Hepatocyte (in vitro differentiated cells): ENCODE data around the gene CRADD. TPM values are rescaled to one million over a fixed set of nuclear protein-coding genes. Genes with fewer than 3 reads are reported as not detected.

ENCODE experiments used
- DNase-seq: peaks from one replicate; pipeline ENCODE4 v3.0.0-alpha.2; 2016; ENCODE audit warnings: low spot score
- H2AFZ ChIP-seq: fragments of 200-600 bp; sonication (generic); 2 replicates; pipeline ENCODE4 v1.6.0; 2016; ENCODE audit warnings: antibody characterized with exemption, mild to moderate bottlenecking
- H3K27ac ChIP-seq: fragments of 200-600 bp; sonication (generic); 2 replicates; pipeline ENCODE4 v1.5.1; 2016; ENCODE audit warnings: mild to moderate bottlenecking
- H3K27me3 ChIP-seq: fragments of 200-600 bp; sonication (generic); 2 replicates; pipeline ENCODE4 v1.6.1; 2016
- H3K36me3 ChIP-seq: fragments of 200-600 bp; sonication (generic); replicated peaks from 2 replicates; pipeline ENCODE4 v1.5.1; 2016; ENCODE audit warnings: low read depth; ENCODE audit not compliant: insufficient read depth
- H3K4me1 ChIP-seq: fragments of 200-600 bp; sonication (generic); 2 replicates; pipeline ENCODE4 v1.5.1; 2016; ENCODE audit warnings: mild to moderate bottlenecking, moderate library complexity; ENCODE audit not compliant: insufficient read depth
- H3K4me2 ChIP-seq: fragments of 200-600 bp; sonication (generic); 2 replicates; pipeline ENCODE4 v1.6.0; 2016
- H3K4me3 ChIP-seq: fragments of 200-600 bp; sonication (generic); 2 replicates; pipeline ENCODE4 v1.5.1; 2016; ENCODE audit warnings: mild to moderate bottlenecking
- H3K79me2 ChIP-seq: fragments of 200-600 bp; sonication (generic); 2 replicates; pipeline ENCODE4 v1.6.0; 2017; ENCODE audit warnings: mild to moderate bottlenecking
- H3K9me2 ChIP-seq: fragments of 200-600 bp; sonication (generic); replicated peaks from 2 replicates; pipeline ENCODE4 v1.6.0; 2017; ENCODE audit warnings: mild to moderate bottlenecking; ENCODE audit not compliant: insufficient read depth
- H3K9me3 ChIP-seq: fragments of 200-600 bp; sonication (generic); 2 replicates; pipeline ENCODE4 v1.5.1; 2016; ENCODE audit warnings: low read depth, mild to moderate bottlenecking
- H4K20me1 ChIP-seq: fragments of 200-600 bp; sonication (generic); 2 replicates; pipeline ENCODE4 v1.6.0; 2016; ENCODE audit warnings: mild to moderate bottlenecking; ENCODE audit not compliant: insufficient read depth, poor library complexity, severe bottlenecking
- CTCF ChIP-seq: fragments of 200-600 bp; sonication (generic); IDR thresholded peaks from 2 replicates; pipeline ENCODE4 v1.5.1; 2016; ENCODE audit warnings: antibody characterized with exemption, mild to moderate bottlenecking; ENCODE audit not compliant: poor library complexity
- EZH2 ChIP-seq: fragments of 200-600 bp; sonication (generic); IDR thresholded peaks from 2 replicates; pipeline ENCODE4 v1.6.1; 2016; ENCODE audit warnings: antibody characterized with exemption, mild to moderate bottlenecking, borderline replicate concordance
- EZH2phosphoT487 ChIP-seq: fragments of 200-600 bp; sonication (generic); IDR thresholded peaks from one replicate; pipeline ENCODE4 v1.6.1; 2018; ENCODE audit warnings: antibody characterized with exemption, mild to moderate bottlenecking, low read depth, moderate library complexity; ENCODE audit not compliant: unreplicated experiment, severe bottlenecking
- WGBS: methylation state at CpG from one replicate; pipeline ENCODE4 v1.1.6; 2016; ENCODE audit warnings: low lambda C conversion rate; ENCODE audit errors: missing lambda C conversion rate; 5-methylcytosine and 5-hydroxymethylcytosine counted together
- polyA plus RNA-seq: library from polyadenylated mRNA; unstranded; fragments of >200 nt; fragmentation: Nextera tagmentation; extraction: Ambion mirVana; gene quantifications from 2 replicates; pipeline ENCODE4 v1.2.1, GENCODE V29; 2016
- total RNA-seq: library from RNA; depleted of rRNA; stranded (reverse); fragments of >200 nt; gene quantifications from 2 replicates; pipeline ENCODE4 v1.2.3, GENCODE V29; 2014

CRADD gene
- total and polyA plus RNA-seq, 2 experiments from 2014 or later = 19.5 to 27.3 TPM

- Histone ChIP-seq H3K4me3 (no peak overlapping the region), H3K36me3 (no peaks in the 10 kb centered on the region), H4K20me1 (no peaks in the 10 kb centered on the region), H3K27ac (peak overlapping the region; percentile 57), H3K9me2 (no peaks in the 10 kb centered on the region), H3K27me3 (no peaks in the 10 kb centered on the region), H3K79me2 (no peaks in the 10 kb centered on the region), H3K4me1 (no peaks in the 10 kb centered on the region), H3K9me3 (no peaks in the 10 kb centered on the region), H2AFZ (no peak overlapping the region), H3K4me2 (no peak overlapping the region)
- 63% methylated on average over 7 of the region's 7 CpGs for WGBS
- DNase-seq = no peak
- TF ChIP-seq EZH2phosphoT487 = no peak
- TF ChIP-seq CTCF = no peak
- TF ChIP-seq EZH2 = no peak
Observed at GRCh38 chr12:93836620-93837260, 159.6 kb downstream of the CRADD start.

- Histone ChIP-seq H3K4me2 (no peak overlapping the region), H4K20me1 (no peaks in the 10 kb centered on the region), H3K9me2 (no peaks in the 10 kb centered on the region), H3K27ac (no peak overlapping the region), H2AFZ (no peak overlapping the region), H3K79me2 (no peaks in the 10 kb centered on the region), H3K4me3 (no peak overlapping the region), H3K4me1 (no peaks in the 10 kb centered on the region), H3K9me3 (no peaks in the 10 kb centered on the region), H3K36me3 (no peaks in the 10 kb centered on the region), H3K27me3 (no peaks in the 10 kb centered on the region)
- no peak for DNase-seq
- TF ChIP-seq CTCF (no peak), EZH2 (no peak)
- WGBS = 81% methylated on average over 3 of the region's 3 CpGs
Observed at GRCh38 chr12:93838193-93838592, 161.0 kb downstream of the CRADD start.

GRCh38 chr12:93839064-93839463 lies 161.9 kb downstream of the CRADD start:
- H3K9me2 ChIP-seq = no peaks in the 10 kb centered on the region
- H3K27me3 ChIP-seq = no peaks in the 10 kb centered on the region
- H3K4me2 ChIP-seq = no peak overlapping the region
- H3K36me3 ChIP-seq = no peaks in the 10 kb centered on the region
- WGBS = 94% methylated on average over 4 of the region's 4 CpGs
- H4K20me1 ChIP-seq = no peaks in the 10 kb centered on the region
- no peak overlapping the region for H3K27ac ChIP-seq
- no peaks in the 10 kb centered on the region for H3K9me3 ChIP-seq
- H3K79me2 ChIP-seq = no peaks in the 10 kb centered on the region
- H3K4me3 ChIP-seq = no peak overlapping the region
- TF ChIP-seq CTCF (no peak), EZH2 (no peak), EZH2phosphoT487 (no peak)
- no peaks in the 10 kb centered on the region for H3K4me1 ChIP-seq
- no peak for DNase-seq
- H2AFZ ChIP-seq = no peak overlapping the region

GRCh38 chr12:93841671-93842070 lies 164.5 kb downstream of the CRADD start:
- H3K36me3 ChIP-seq = no peaks in the 10 kb centered on the region
- no peaks in the 10 kb centered on the region for H3K4me1 ChIP-seq
- H4K20me1 ChIP-seq = no peaks in the 10 kb centered on the region
- H3K9me3 ChIP-seq = no peaks in the 10 kb centered on the region
- WGBS = 88% methylated on average over 8 of the region's 8 CpGs
- DNase-seq = no peak
- no peak overlapping the region for H3K4me2 ChIP-seq
- H3K27me3 ChIP-seq = no peaks in the 10 kb centered on the region
- no peak overlapping the region for H3K4me3 ChIP-seq
- no peak overlapping the region for H2AFZ ChIP-seq
- H3K9me2 ChIP-seq = no peaks in the 10 kb centered on the region
- no peak overlapping the region for H3K27ac ChIP-seq
- H3K79me2 ChIP-seq = no peaks in the 10 kb centered on the region
- TF ChIP-seq CTCF (no peak), EZH2phosphoT487 (no peak), EZH2 (no peak)
